B cell (primary cell): ENCODE results near the gene OR2T34. TPM values are rescaled to one million over a fixed set of nuclear protein-coding genes. Genes with fewer than 3 reads are reported as not detected.
"Not testable (repeated sequence)": the region's sequence is repeated elsewhere in the genome, so short reads cannot be mapped to it uniquely, and the experiment has no call there.

Experiments
- ATAC-seq: fragments of 200-7000 bp; cut with Tn5 transposase; one replicate; pipeline ENCODE4 v1.10.0; 2021; ENCODE audit warnings: low read depth, mild to moderate bottlenecking, moderate number of reproducible peaks, moderate library complexity
- CTCF ChIA-PET: fragments of 350-600 bp; sonication (Branson Sonifier 250); formaldehyde crosslinking; loops from one replicate; lab custom pipeline; 2021; ENCODE audit warnings: antibody characterized with exemption, inconsistent platforms; lab: Charles Lee
- POLR2A ChIA-PET: fragments of 350-600 bp; sonication (Branson Sonifier 250); formaldehyde crosslinking; loops from one replicate; lab custom pipeline; 2021; ENCODE audit warnings: antibody characterized with exemption; lab: Charles Lee
- DNase-seq: peaks from one replicate; pipeline ENCODE4 v3.0.0; 2013
- H2AFZ ChIP-seq: 2 replicates; pipeline ENCODE4 v1.6.1; 2012; ENCODE audit warnings: mild to moderate bottlenecking, low read depth, low read length; ENCODE audit not compliant: insufficient read depth, poor library complexity, severe bottlenecking
- H3K27ac ChIP-seq, 2 donors: 1 replicate in 1 of 2; 2 replicates in 1 of 2; pipeline ENCODE4 v1.5.1; 2012 to 2013; ENCODE audit warnings: low read length in 2 of 2, mild to moderate bottlenecking in 2 of 2, moderate library complexity in 1 of 2
- H3K27me3 ChIP-seq, 4 experiments: fragments of 200-600 bp in 1 of 4; sonication (generic) in 1 of 4; replicated peaks in 1 of 4; 1 replicate in 2 of 4; 2 replicates in 2 of 4; pipeline versions ENCODE4 v1.6.1 to v1.7.0; 2013 to 2016; ENCODE audit warnings: low read length in 3 of 4, mild to moderate bottlenecking in 2 of 4, mixed read lengths in 1 of 4, moderate library complexity in 1 of 4; ENCODE audit not compliant: insufficient read depth in 4 of 4, control insufficient read depth in 3 of 4; ENCODE audit errors: control extremely low read depth in 1 of 4
- H3K36me3 ChIP-seq, 2 experiments: replicated peaks in 1 of 2; 1 replicate in 1 of 2; 2 replicates in 1 of 2; pipeline versions ENCODE4 v1.6.1 to v1.7.1; 2013; ENCODE audit warnings: low read length in 1 of 2; ENCODE audit not compliant: insufficient read depth in 2 of 2, control insufficient read depth in 1 of 2; ENCODE audit errors: control extremely low read depth in 1 of 2, extremely low read depth in 1 of 2
- H3K4me1 ChIP-seq, 2 donors: fragments of 200-600 bp in 1 of 2; sonication (generic) in 1 of 2; 1 replicate in 1 of 2; 2 replicates in 1 of 2; pipeline versions ENCODE4 v1.5.1 to v1.6.1; 2013 to 2017; ENCODE audit warnings: low read length in 2 of 2; ENCODE audit not compliant: control insufficient read depth in 2 of 2, insufficient read depth in 2 of 2
- H3K4me2 ChIP-seq: replicated peaks from 2 replicates; pipeline ENCODE3; 2012; ENCODE audit warnings: mild to moderate bottlenecking, low read depth, low read length; ENCODE audit not compliant: poor library complexity, severe bottlenecking
- H3K4me3 ChIP-seq, 5 experiments: fragments of 200-600 bp in 1 of 5; sonication (generic) in 1 of 5; 1 replicate in 3 of 5; 2 replicates in 2 of 5; pipeline versions ENCODE4 v1.5.1 to v1.7.0; 2011 to 2016; ENCODE audit warnings: low read length in 4 of 5, mild to moderate bottlenecking in 4 of 5, low read depth in 2 of 5, control low read depth in 1 of 5, moderate library complexity in 1 of 5; ENCODE audit not compliant: insufficient read depth in 1 of 5; ENCODE audit errors: control extremely low read depth in 1 of 5, extremely low read depth in 1 of 5
- H3K79me2 ChIP-seq: fragments of 200-600 bp; sonication (generic); one replicate; pipeline ENCODE4 v1.6.0; 2016; ENCODE audit warnings: low read length; ENCODE audit not compliant: control insufficient read depth, insufficient read depth
- H3K9ac ChIP-seq: fragments of 200-600 bp; sonication (generic); 2 replicates; pipeline ENCODE4 v1.6.1; 2017; ENCODE audit warnings: mild to moderate bottlenecking, low read length, moderate library complexity
- H3K9me3 ChIP-seq, 3 donors: one replicate each; pipeline versions ENCODE4 v1.6.1 to v1.7.1; 2013; ENCODE audit warnings: low read length in 2 of 3; ENCODE audit not compliant: control insufficient read depth in 2 of 3, insufficient read depth in 1 of 3; ENCODE audit errors: control extremely low read depth in 1 of 3
- H4K20me1 ChIP-seq: 2 replicates; pipeline ENCODE4 v1.6.0; 2012; ENCODE audit warnings: mild to moderate bottlenecking, low read length; ENCODE audit not compliant: insufficient read depth, control insufficient read depth, poor library complexity, severe bottlenecking
- H3K27ac Mint-ChIP-seq: one replicate; pipeline ENCODE4 v1.8.0; 2021; ENCODE audit warnings: mixed read lengths
- H3K27me3 Mint-ChIP-seq: one replicate; pipeline ENCODE4 v1.8.0; 2021; ENCODE audit warnings: mixed read lengths
- H3K4me1 Mint-ChIP-seq: one replicate; pipeline ENCODE4 v1.8.0; 2021; ENCODE audit warnings: mixed read lengths
- H3K4me3 Mint-ChIP-seq: one replicate; pipeline ENCODE4 v1.8.0; 2021; ENCODE audit warnings: mixed read lengths
- H3K9me3 Mint-ChIP-seq: one replicate; pipeline ENCODE4 v1.8.0; 2022; ENCODE audit warnings: mixed read lengths; ENCODE audit not compliant: insufficient read depth
- WGBS: methylation state at CpG from one replicate; pipeline ENCODE4 v1.1.5; 2013; ENCODE audit warnings: missing lambda C conversion rate; ENCODE audit not compliant: insufficient coverage; 5-methylcytosine and 5-hydroxymethylcytosine counted together
- intact Hi-C: fragments of 100-400 bp; cut with micrococcal nuclease; formaldehyde crosslinking; loops from one replicate; pipeline ENCODE4 v1.10.0; 2022
- polyA plus RNA-seq: library from polyadenylated mRNA; depleted of rRNA; stranded (reverse); fragments of >200 nt; gene quantifications from 2 replicates; pipeline ENCODE4 v1.2.3, GENCODE V29; 2012
- total RNA-seq, 2 donors: library from RNA; stranded (reverse); fragments of 120-200 nt in 1 of 2; gene quantifications; 1 replicate in 1 of 2; 2 replicates in 1 of 2; pipeline versions ENCODE4 v1.2.3 to v1.2.4, GENCODE V29; 2013 to 2022

The OR2T34 gene
- total and polyA plus RNA-seq, 2 donors (not counting 1 experiment from before 2014, with no cell fraction given) = 0.28 to 1.7 TPM

- H3K9ac ChIP-seq, H3K27me3 ChIP-seq, H3K4me1 Mint-ChIP-seq, intact Hi-C loops, H3K27ac Mint-ChIP-seq, H3K4me1 ChIP-seq, POLR2A ChIA-PET, DNase-seq, H3K4me2 ChIP-seq, H3K4me3 Mint-ChIP-seq, H3K4me3 ChIP-seq, H3K9me3 Mint-ChIP-seq, H3K79me2 ChIP-seq, ATAC-seq, H3K27me3 Mint-ChIP-seq, H3K27ac ChIP-seq, H3K9me3 ChIP-seq, H4K20me1 ChIP-seq, H2AFZ ChIP-seq, CTCF ChIA-PET, H3K36me3 ChIP-seq: not testable (repeated sequence)
- no CpG with 5 or more reads among the region's 8 CpGs for WGBS
Observed at GRCh38 chr1:248573856-248574255, 701 bp downstream of the OR2T34 start.

- DNase-seq, H3K27ac ChIP-seq, H3K27ac Mint-ChIP-seq, POLR2A ChIA-PET, H4K20me1 ChIP-seq, H3K36me3 ChIP-seq, H3K4me1 Mint-ChIP-seq, H3K27me3 Mint-ChIP-seq, H3K27me3 ChIP-seq, H3K4me3 ChIP-seq, H3K79me2 ChIP-seq, H3K4me2 ChIP-seq, H3K4me3 Mint-ChIP-seq, H3K9me3 ChIP-seq, H2AFZ ChIP-seq, CTCF ChIA-PET, H3K9me3 Mint-ChIP-seq, H3K4me1 ChIP-seq, H3K9ac ChIP-seq, intact Hi-C loops, ATAC-seq: not testable (repeated sequence)
- no CpG with 5 or more reads among the region's 1 CpG for WGBS
Observed at GRCh38 chr1:248572049-248572448, 2.5 kb downstream of the OR2T34 start.

GRCh38 chr1:248570811-248571210, 3.7 kb downstream of the OR2T34 start:
- ATAC-seq, H3K9me3 Mint-ChIP-seq, POLR2A ChIA-PET, intact Hi-C loops, H3K27me3 ChIP-seq, H3K36me3 ChIP-seq, H3K4me2 ChIP-seq, DNase-seq, H3K27me3 Mint-ChIP-seq, H3K4me1 ChIP-seq, H3K27ac ChIP-seq, H3K9ac ChIP-seq, H3K79me2 ChIP-seq, H3K9me3 ChIP-seq, H3K4me1 Mint-ChIP-seq, H2AFZ ChIP-seq, H3K4me3 ChIP-seq, H3K27ac Mint-ChIP-seq, CTCF ChIA-PET, H3K4me3 Mint-ChIP-seq, H4K20me1 ChIP-seq: not testable (repeated sequence)
- WGBS = no CpG with 5 or more reads among the region's 3 CpGs

GRCh38 chr1:248569049-248569448, 5.5 kb downstream of the OR2T34 start:
- no CpG with 5 or more reads among the region's 2 CpGs for WGBS
- DNase-seq, H3K4me1 ChIP-seq, H3K36me3 ChIP-seq, H3K4me1 Mint-ChIP-seq, H3K79me2 ChIP-seq, ATAC-seq, H3K9me3 Mint-ChIP-seq, H3K4me2 ChIP-seq, H3K27me3 Mint-ChIP-seq, H2AFZ ChIP-seq, CTCF ChIA-PET, H3K9me3 ChIP-seq, H3K27ac Mint-ChIP-seq, H3K27me3 ChIP-seq, H3K27ac ChIP-seq, H4K20me1 ChIP-seq, H3K9ac ChIP-seq, intact Hi-C loops, POLR2A ChIA-PET, H3K4me3 Mint-ChIP-seq, H3K4me3 ChIP-seq: not testable (repeated sequence)
